NCI-H1694 treated with DMSO at 0.1 percent for 48 hours (cell line): ENCODE results near the gene SDE2.
"Not testable (repeated sequence)": the region's sequence is repeated elsewhere in the genome, so short reads cannot be mapped to it uniquely, and the experiment has no call there.

ENCODE experiments used
- DNase-seq: peaks from one replicate; lab custom pipeline; 2025; lab: John Stamatoyannopoulos, UW

SDE2 gene

GRCh38 chr1:225999227-225999911 is at the start of gene SDE2:
SDE2 (minus strand) TSS chr1:225999343; CDS start chr1:225999312, 31 bp downstream.
- peak; percentile 95 for DNase-seq

- DNase-seq: no peak
Observed at GRCh38 chr1:226048886-226049285, 49.7 kb upstream of the SDE2 start.

- no peak for DNase-seq
Observed at GRCh38 chr1:226047495-226047894, 48.4 kb upstream of the SDE2 start.

DNA sequence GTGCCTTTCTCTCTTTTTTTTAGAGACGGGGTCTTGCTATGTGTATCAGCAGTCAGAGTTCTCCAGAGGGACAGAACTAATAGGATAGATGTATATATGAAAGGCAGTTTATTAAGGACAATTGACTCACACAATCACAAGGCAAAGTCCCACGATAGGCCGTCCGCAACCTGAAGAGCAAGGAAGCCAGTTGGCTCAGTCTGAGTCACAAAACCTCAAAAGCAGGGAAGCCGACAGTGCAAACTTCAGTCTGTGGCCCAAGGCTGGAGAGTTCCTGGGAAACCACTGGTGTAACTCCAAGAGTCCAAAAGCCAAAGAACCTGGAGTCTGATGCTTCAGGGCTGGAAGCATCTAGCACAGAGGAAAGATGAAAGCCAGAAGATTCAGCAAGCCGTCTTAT is 47.1 kb upstream of the SDE2 start:
- DNase-seq: no peak

DNA sequence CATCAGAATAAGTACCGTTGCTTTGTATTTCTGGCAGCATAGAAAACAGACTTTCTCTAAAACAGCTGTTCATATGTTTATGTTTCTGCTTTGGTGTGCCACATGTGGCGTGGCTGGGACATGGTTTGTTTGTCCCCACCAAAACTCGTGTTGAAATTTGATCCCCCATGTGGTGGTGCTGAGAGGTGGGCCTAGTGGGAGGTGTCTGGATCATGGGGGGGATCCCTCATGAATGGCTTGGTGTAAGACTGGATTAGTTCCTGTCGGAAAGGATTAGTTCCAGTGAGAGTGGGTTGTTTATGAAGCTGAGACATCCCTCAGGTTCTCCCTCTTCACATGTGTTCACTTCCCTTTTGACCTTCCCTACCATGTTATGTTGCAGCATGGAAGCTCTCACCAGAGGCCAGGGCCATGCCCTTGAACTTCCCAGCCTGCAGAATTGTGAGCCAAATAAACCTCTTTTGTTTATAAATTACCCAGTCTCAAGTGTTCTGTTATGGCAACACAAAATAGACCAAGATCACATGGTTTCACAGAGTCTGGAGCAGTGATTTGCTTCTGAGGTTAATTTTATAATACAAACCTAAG is 45.5 kb upstream of the SDE2 start:
- DNase-seq: no peak

DNA sequence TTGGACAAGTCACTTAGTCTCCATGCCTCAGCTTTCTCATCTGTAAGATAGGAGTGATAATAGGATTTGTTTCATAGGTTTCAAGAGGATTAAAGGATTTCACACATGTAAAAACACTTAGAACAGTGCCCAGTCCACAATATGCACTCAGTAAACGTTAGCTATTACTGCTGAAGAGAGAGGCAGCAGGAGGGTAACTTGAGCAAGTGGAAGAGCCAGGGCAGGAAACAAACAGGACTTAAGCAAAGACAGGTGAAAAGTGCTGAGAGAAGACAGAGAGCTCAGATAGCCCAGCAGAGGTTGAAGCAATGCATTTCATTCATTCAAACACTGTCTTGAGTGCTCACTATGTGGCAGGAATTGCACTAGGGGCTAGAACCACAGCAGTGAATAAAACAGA is 42.3 kb upstream of the SDE2 start:
- no peak for DNase-seq

GRCh38 chr1:226038661-226039060 is 39.5 kb upstream of the SDE2 start:
- DNase-seq: no peak

DNA sequence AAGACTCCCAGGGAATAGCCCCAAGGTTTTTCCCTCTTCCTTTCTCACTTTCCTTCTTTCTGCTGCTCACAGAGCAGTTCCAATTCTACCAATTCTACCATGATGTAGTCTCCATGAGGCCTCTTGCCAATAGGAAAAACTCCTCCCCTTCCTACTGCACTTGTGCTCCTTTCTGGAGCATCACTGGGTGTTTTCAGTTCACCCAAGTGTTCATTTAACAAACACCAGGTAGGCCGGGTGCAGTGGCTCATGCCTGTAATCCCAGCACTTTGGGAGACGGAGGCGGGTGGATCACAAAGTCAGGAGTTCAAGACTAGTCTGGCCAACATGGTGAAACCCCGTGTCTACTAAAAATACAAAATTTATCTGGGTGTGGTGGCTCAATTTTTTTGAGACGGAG is 36.8 kb upstream of the SDE2 start:
- DNase-seq: no peak

DNA sequence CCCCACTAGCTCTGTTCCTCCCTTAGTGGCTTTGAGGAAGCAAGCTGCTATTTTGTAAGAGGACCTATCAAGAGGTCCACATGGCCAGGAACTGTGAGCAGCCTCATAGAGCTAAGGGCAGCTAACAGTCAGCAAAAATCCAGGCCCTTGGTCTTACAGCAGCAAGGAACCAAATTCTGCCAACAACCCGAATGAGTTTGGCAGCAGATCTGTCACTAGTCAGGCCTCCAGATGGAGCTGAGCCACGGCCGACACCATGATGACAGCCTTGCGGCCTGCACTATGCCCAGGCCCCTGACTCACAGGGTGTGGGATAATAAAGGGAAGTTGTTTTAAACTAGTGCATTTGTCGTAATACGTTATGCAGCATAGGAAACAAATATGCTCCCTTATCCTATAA is 35.3 kb upstream of the SDE2 start:
- peak; percentile 19 for DNase-seq

DNA sequence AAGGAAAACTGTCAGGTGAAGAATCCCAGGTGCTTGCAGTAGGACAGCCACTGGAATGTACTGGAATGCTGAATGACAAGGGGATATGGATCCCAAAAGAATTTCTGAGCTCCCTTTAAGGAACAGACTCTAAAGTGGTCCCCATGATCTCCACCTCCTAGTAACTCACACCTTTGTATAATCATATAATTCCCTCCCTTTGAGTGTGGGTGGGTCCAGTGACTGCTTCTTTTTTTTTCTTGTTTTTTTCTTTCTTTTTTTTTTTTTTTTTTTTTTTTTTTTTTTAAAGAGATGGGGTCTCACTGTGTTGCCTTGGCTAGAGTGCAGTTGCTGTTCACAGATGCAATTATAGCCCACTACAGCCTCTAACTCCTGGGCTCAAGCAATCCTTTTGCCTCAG is 34.8 kb upstream of the SDE2 start:
- no peak for DNase-seq

GRCh38 chr1:226033582-226033981 is 34.4 kb upstream of the SDE2 start:
- DNase-seq: no peak

- no peak for DNase-seq
Observed at GRCh38 chr1:226029568-226030225, 30.6 kb upstream of the SDE2 start.

- DNase-seq: no peak
Observed at GRCh38 chr1:226029093-226029496, 30.0 kb upstream of the SDE2 start.

DNA sequence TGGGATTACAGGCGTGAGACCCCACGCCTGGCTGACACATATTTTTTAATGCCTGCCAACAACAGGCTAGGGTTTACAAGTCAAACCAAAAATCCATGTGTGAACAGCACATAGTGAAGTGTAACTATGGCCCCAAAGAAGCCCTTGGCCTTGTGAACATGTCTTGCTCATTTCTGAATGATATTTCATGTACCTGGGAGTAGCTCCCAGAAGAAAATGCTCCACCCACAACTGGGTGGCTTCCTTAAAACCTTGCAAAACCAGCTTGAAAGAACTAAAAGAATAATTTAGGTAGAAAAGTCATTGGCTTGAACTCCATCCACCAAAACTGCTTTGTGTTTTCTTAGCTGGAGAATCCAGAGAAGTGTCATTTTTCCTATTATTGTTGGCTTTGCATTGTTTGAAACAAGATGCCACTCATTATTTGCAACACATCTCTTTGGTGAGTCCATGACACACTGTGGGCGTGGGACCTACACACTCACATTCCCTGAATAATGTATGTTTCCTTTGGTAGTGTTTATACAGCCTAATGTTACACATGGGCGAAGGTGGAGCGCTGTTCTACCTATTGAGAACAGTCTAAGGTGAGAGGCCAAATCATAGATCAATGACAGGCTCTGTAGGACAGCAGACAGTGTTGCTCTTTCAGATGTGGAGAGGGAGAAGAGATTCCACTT is 28.5 kb upstream of the SDE2 start:
- no peak for DNase-seq

- DNase-seq: no peak
Observed at GRCh38 chr1:226026833-226027232, 27.7 kb upstream of the SDE2 start.

DNA sequence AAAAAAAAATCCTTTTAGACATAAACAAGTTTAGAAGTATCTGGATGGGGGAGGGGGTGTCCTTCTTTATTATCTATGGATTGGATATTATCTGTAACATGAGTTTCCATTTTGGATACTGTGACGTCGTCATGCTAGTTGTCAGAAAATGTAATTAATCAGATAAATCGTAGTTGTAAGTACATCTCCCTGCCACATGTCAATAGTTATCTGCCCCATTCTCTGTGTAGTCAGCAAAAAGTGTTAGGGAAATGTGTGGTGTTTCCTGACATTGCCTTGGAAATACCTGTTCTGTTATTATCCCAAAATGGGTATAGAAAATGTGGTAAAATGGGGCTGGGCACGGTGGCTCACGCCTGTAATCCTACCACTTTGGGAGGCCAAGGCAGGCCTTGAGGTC is 24.6 kb upstream of the SDE2 start:
- no peak for DNase-seq

- DNase-seq: no peak
Observed at GRCh38 chr1:226021801-226022200, 22.7 kb upstream of the SDE2 start.

DNA sequence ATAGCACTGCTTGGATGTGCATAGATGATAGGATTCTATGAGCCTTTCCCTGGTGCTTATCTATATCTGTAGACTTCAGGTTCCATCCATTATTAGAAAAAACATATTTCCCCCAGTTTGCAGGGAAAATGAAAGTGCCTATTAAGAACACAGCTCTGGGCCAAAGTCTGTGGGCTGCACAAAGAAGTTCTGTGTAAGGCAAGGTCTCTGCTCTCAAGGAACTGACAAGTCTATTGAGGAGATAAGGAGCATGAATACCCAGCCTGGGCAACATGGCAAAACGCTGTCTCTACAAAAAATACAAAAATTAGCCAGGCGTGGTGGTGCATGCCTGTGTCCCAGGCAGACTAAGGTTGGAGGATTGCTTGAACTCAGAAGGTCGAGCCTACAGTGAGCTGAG is 22.3 kb upstream of the SDE2 start:
- DNase-seq: no peak

DNA sequence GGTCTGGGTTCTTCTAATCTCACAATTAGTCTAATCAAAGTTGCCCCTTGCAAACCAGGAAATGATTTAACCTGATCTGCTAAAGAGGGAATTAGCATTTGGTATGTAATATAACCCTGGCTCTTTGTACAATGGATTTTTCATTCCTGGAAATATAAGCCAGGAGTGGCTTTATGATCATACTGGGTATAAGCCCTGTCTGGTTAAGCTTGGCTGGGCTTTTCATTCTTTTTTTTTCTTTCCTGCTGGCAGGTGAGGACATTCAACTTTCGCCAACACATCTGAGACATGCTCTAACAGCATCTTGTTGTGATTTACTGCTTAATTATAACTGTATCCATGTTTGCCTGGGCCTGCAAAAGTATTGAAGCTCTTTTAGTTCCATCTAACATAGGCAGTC is 20.4 kb upstream of the SDE2 start:
- DNase-seq: no peak

- no peak for DNase-seq
Observed at GRCh38 chr1:226017070-226017469, 17.9 kb upstream of the SDE2 start.

DNA sequence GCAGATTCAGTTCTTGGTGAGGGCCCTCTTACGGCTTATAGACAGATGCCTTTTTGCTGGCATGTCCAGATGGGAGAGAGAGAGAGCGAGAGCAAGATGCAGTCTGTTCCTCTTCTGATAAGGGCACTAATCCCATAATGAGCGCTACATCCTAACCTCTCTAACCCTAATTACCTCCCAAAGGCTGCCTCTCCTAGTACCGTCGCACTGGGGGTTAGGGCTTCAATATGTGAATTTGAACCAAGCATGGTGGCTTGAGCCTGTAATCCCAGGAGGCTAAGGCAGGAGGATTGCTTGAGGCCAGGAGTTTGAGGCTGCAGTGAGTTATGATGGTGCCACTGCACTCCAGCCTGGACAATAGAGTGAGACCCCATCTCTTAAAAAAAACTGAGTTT is 10.5 kb upstream of the SDE2 start:
- DNase-seq: no peak

GRCh38 chr1:226007126-226007892 is 8.2 kb upstream of the SDE2 start:
- DNase-seq: not testable (repeated sequence)
